GM21526 (cell line): ENCODE measurements around the gene UBLCP1.
A peak's percentile ranks its signal among the peaks of the same experiment; 100 is the strongest.
"Not testable (repeated sequence)": the region's sequence is repeated elsewhere in the genome, so short reads cannot be mapped to it uniquely, and the experiment has no call there.

Experiments used
- ATAC-seq: cut with Tn5 transposase; IDR thresholded peaks from one replicate; pipeline ENCODE4 v1.9.1; 2021; ENCODE audit warnings: moderate library complexity; ENCODE audit not compliant: unreplicated experiment, low FRiP score

UBLCP1 gene

GRCh38 chr5:159244890-159245289 is 18.2 kb upstream of the UBLCP1 start:
- no peak for ATAC-seq

- no peak for ATAC-seq
Observed at GRCh38 chr5:159249158-159249557, 13.9 kb upstream of the UBLCP1 start.

GRCh38 chr5:159252195-159252594 is 10.9 kb upstream of the UBLCP1 start:
- ATAC-seq = no peak

- ATAC-seq = no peak
Observed at GRCh38 chr5:159257007-159257406, 6.1 kb upstream of the UBLCP1 start.

- no peak for ATAC-seq
Observed at GRCh38 chr5:159257629-159258283, 5.3 kb upstream of the UBLCP1 start.

GRCh38 chr5:159258361-159258760 is 4.7 kb upstream of the UBLCP1 start:
- no peak for ATAC-seq

- ATAC-seq = not testable (repeated sequence)
Observed at GRCh38 chr5:159260212-159260611, 2.9 kb upstream of the UBLCP1 start.

- peak; percentile 2 for ATAC-seq
Observed at GRCh38 chr5:159262472-159262858, 625 bp upstream of the UBLCP1 start.

GRCh38 chr5:159263569-159263905 is 447 bp downstream of the UBLCP1 start:
- ATAC-seq = peak; percentile 4

GRCh38 chr5:159266764-159267163 is 3.7 kb downstream of the UBLCP1 start:
- not testable (repeated sequence) for ATAC-seq

- ATAC-seq = no peak
Observed at GRCh38 chr5:159269723-159270122, 6.6 kb downstream of the UBLCP1 start.

- no peak for ATAC-seq
Observed at GRCh38 chr5:159273923-159274322, 10.8 kb downstream of the UBLCP1 start.

GRCh38 chr5:159274676-159275075 is 11.6 kb downstream of the UBLCP1 start:
- ATAC-seq = no peak

- ATAC-seq = no peak
Observed at GRCh38 chr5:159286420-159287035, 23.4 kb downstream of the UBLCP1 start.

- no peak for ATAC-seq
Observed at GRCh38 chr5:159290741-159291140, 27.7 kb downstream of the UBLCP1 start.

- ATAC-seq = no peak
Observed at GRCh38 chr5:159294921-159295320, 31.8 kb downstream of the UBLCP1 start.

- ATAC-seq = not testable (repeated sequence)
Observed at GRCh38 chr5:159297300-159297699, 34.2 kb downstream of the UBLCP1 start.

- ATAC-seq = no peak
Observed at GRCh38 chr5:159301466-159301865, 38.4 kb downstream of the UBLCP1 start.

GRCh38 chr5:159301929-159302860 is 39.1 kb downstream of the UBLCP1 start:
- not testable (repeated sequence) for ATAC-seq

- ATAC-seq = no peak
Observed at GRCh38 chr5:159303286-159303685, 40.2 kb downstream of the UBLCP1 start.

- ATAC-seq = no peak
Observed at GRCh38 chr5:159304961-159305595, 42.0 kb downstream of the UBLCP1 start.
